ENCODE data around the gene NTM. TPM values are rescaled to one million over a fixed set of nuclear protein-coding genes. Genes with fewer than 3 reads are reported as not detected.

The NTM gene
- total and polyA plus RNA-seq, 2 donors (not counting 1 experiment from before 2014, with no cell fraction given), result 12.3 to 28.6 TPM

DNA sequence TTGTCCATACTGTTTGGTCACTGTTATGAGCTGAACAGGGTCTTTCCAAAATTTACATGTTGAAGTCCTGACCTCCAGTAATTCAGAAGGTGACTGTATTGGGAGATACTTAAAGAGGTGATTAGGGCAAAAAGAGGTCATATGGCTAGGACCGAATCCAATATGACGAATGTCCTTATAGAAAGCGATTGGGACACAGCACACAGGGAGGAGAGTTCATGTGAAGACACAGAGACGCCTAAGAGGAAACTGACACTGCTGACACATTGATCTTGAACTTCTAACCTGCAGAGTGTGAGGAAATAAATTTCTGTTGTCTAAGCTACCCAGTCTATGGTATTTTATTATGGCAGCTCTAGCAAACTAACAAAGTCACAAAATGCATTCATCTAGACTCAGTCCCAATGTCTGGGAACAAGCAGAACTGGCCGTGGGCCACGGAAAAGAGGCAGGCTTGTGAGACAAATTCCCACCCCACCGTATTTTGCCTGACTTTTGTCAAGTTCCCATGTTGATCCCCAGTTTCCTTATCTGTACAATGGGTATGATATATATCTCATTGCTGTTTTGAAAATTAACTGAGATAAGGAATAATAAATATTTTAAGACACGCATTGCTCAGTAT lies 295.0 kb downstream of the NTM start:
- Histone ChIP-seq H3K4me3 (replicated peaks in 1 of 4; ENCODE audit: control extremely low read depth in 1 of 4, insufficient read depth in 1 of 4, low read depth in 3 of 4, low read length in 4 of 4) (no peak overlapping the region), H3K9me3 (ENCODE audit: control insufficient read depth, insufficient read depth, low read depth, low read length) (no peaks in the 10 kb centered on the region), H2AFZ (ENCODE audit: low read length) (no peak overlapping the region), H3K4me2 (ENCODE audit: extremely low read depth, insufficient read depth, low read length) (no peak overlapping the region), H3K27ac (ENCODE audit: insufficient read depth, low read length) (no peak overlapping the region), H3K4me1 (ENCODE audit: control insufficient read depth, extremely low read depth, insufficient read depth, low read length) (no peaks in the 10 kb centered on the region), H4K20me1 (ENCODE audit: control insufficient read depth, extremely low read depth, insufficient read depth, low read length) (no peaks in the 10 kb centered on the region), H3K27me3 (ENCODE audit: control insufficient read depth, insufficient read depth, low read length) (no peaks in the 10 kb centered on the region), H3K9ac (ENCODE audit: insufficient read depth, low read length) (no peak overlapping the region), H3K79me2 (ENCODE audit: control insufficient read depth, insufficient read depth, low read length) (no peaks in the 10 kb centered on the region), H3K36me3 (ENCODE audit: control insufficient read depth, insufficient read depth, low read length) (no peaks in the 10 kb centered on the region)
- TF ChIP-seq EZH2 (IDR thresholded peaks at IDR 0.05; ENCODE audit: low read length, missing control alignments), result no peak
- TF ChIP-seq, protein P1, sequence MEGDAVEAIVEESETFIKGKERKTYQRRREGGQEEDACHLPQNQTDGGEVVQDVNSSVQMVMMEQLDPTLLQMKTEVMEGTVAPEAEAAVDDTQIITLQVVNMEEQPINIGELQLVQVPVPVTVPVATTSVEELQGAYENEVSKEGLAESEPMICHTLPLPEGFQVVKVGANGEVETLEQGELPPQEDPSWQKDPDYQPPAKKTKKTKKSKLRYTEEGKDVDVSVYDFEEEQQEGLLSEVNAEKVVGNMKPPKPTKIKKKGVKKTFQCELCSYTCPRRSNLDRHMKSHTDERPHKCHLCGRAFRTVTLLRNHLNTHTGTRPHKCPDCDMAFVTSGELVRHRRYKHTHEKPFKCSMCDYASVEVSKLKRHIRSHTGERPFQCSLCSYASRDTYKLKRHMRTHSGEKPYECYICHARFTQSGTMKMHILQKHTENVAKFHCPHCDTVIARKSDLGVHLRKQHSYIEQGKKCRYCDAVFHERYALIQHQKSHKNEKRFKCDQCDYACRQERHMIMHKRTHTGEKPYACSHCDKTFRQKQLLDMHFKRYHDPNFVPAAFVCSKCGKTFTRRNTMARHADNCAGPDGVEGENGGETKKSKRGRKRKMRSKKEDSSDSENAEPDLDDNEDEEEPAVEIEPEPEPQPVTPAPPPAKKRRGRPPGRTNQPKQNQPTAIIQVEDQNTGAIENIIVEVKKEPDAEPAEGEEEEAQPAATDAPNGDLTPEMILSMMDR (conservative IDR thresholded peaks at IDR 0.05 in 1 of 2, IDR thresholded peaks at IDR 0.05 in 1 of 2; ENCODE audit: low read depth in 1 of 2, low read length in 2 of 2), result no peak
- no peak for DNase-seq (ENCODE audit: low read depth in 2 of 2)

- Histone ChIP-seq H2AFZ (ENCODE audit: low read length) (no peak overlapping the region), H3K79me2 (ENCODE audit: control insufficient read depth, insufficient read depth, low read length) (no peaks in the 10 kb centered on the region), H3K9me3 (ENCODE audit: control insufficient read depth, insufficient read depth, low read depth, low read length) (no peaks in the 10 kb centered on the region), H4K20me1 (ENCODE audit: control insufficient read depth, extremely low read depth, insufficient read depth, low read length) (no peaks in the 10 kb centered on the region), H3K4me1 (ENCODE audit: control insufficient read depth, extremely low read depth, insufficient read depth, low read length) (no peaks in the 10 kb centered on the region), H3K36me3 (ENCODE audit: control insufficient read depth, insufficient read depth, low read length) (no peaks in the 10 kb centered on the region), H3K9ac (ENCODE audit: insufficient read depth, low read length) (no peak overlapping the region), H3K4me3 (replicated peaks in 1 of 4; ENCODE audit: control extremely low read depth in 1 of 4, insufficient read depth in 1 of 4, low read depth in 3 of 4, low read length in 4 of 4) (no peak overlapping the region), H3K27me3 (ENCODE audit: control insufficient read depth, insufficient read depth, low read length) (no peaks in the 10 kb centered on the region), H3K4me2 (ENCODE audit: extremely low read depth, insufficient read depth, low read length) (no peak overlapping the region), H3K27ac (ENCODE audit: insufficient read depth, low read length) (no peak overlapping the region)
- DNase-seq (ENCODE audit: low read depth in 2 of 2), result no peak
- TF ChIP-seq, protein P1 (conservative IDR thresholded peaks at IDR 0.05 in 1 of 2, IDR thresholded peaks at IDR 0.05 in 1 of 2; ENCODE audit: low read depth in 1 of 2, low read length in 2 of 2), result no peak
These were observed 295.6 kb downstream of the NTM start for GRCh38 chr11:131666006-131666405.

DNA sequence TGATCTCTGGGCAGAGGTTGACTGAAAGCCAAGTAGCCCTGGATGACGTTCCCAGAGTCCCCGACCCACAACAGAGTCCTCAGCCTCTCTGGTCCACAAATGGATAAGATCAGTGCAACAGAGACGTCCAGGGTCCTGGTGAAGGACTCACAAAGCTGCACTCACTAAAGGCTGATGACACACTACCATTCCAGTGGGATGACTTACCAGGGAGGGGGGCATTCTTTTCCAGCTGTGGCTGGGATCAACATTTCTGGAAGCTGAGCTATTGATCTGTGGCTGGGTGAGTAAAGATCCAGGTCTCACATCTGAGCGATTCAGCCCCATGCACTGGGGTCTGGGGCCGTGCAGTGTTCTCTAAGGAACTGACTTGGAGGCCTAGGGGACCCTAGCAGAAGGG lies 296.2 kb downstream of the NTM start:
- TF ChIP-seq, protein P1 (conservative IDR thresholded peaks at IDR 0.05 in 1 of 2, IDR thresholded peaks at IDR 0.05 in 1 of 2; ENCODE audit: low read depth in 1 of 2, low read length in 2 of 2), result no peak
- no peak for TF ChIP-seq EZH2 (IDR thresholded peaks at IDR 0.05; ENCODE audit: low read length, missing control alignments)
- H3K27me3 ChIP-seq (ENCODE audit: control insufficient read depth, insufficient read depth, low read length), result no peaks in the 10 kb centered on the region
- peak; percentile 5 to 95 for DNase-seq (ENCODE audit: low read depth in 2 of 2)
- H3K4me2 ChIP-seq (ENCODE audit: extremely low read depth, insufficient read depth, low read length), result peak overlapping the region; percentile 8
- H4K20me1 ChIP-seq (ENCODE audit: control insufficient read depth, extremely low read depth, insufficient read depth, low read length), result no peaks in the 10 kb centered on the region
- H3K79me2 ChIP-seq (ENCODE audit: control insufficient read depth, insufficient read depth, low read length), result no peaks in the 10 kb centered on the region
- no peak overlapping the region for H2AFZ ChIP-seq (ENCODE audit: low read length)
- H3K27ac ChIP-seq (ENCODE audit: insufficient read depth, low read length), result no peak overlapping the region
- no peaks in the 10 kb centered on the region for H3K36me3 ChIP-seq (ENCODE audit: control insufficient read depth, insufficient read depth, low read length)
- H3K4me3 ChIP-seq (replicated peaks in 1 of 4; ENCODE audit: control extremely low read depth in 1 of 4, insufficient read depth in 1 of 4, low read depth in 3 of 4, low read length in 4 of 4), result no peak overlapping the region
- H3K4me1 ChIP-seq (ENCODE audit: control insufficient read depth, extremely low read depth, insufficient read depth, low read length), result no peaks in the 10 kb centered on the region
- no peak overlapping the region for H3K9ac ChIP-seq (ENCODE audit: insufficient read depth, low read length)
- H3K9me3 ChIP-seq (ENCODE audit: control insufficient read depth, insufficient read depth, low read depth, low read length), result no peaks in the 10 kb centered on the region
